DND-41 (cell line): ENCODE data around the gene TDRD6.
"Not testable (repeated sequence)": the region's sequence is repeated elsewhere in the genome, so short reads cannot be mapped to it uniquely, and the experiment has no call there.

Experiments
- ATAC-seq: fragments of 200-7000 bp; cut with Tn5 transposase; 3 replicates; pipeline ENCODE4 v1.9.1; 2021; ENCODE audit warnings: low read depth; ENCODE audit not compliant: insufficient read depth
- DNase-seq: peaks from one replicate; pipeline ENCODE4 v3.0.0-alpha.2; 2020
- H2AFZ ChIP-seq: 2 replicates; pipeline ENCODE4 v1.6.0; 2012; ENCODE audit warnings: low read depth, low read length
- H3K27ac ChIP-seq: 2 replicates; pipeline ENCODE4 v1.5.1; 2012; ENCODE audit warnings: low read length, inconsistent platforms
- H3K27me3 ChIP-seq: fragments of 200-600 bp; sonication (generic); 2 replicates; pipeline ENCODE4 v1.6.0; 2012; ENCODE audit warnings: low read length, mild to moderate bottlenecking, inconsistent platforms; ENCODE audit not compliant: insufficient read depth, poor library complexity
- H3K36me3 ChIP-seq: 2 replicates; pipeline ENCODE4 v1.5.1; 2012; ENCODE audit warnings: low read length, inconsistent platforms; ENCODE audit not compliant: insufficient read depth
- H3K4me1 ChIP-seq: 2 replicates; pipeline ENCODE4 v1.5.1; 2012; ENCODE audit warnings: mild to moderate bottlenecking, low read length; ENCODE audit not compliant: insufficient read depth
- H3K4me2 ChIP-seq: 2 replicates; pipeline ENCODE4 v1.6.0; 2012; ENCODE audit warnings: mild to moderate bottlenecking, moderate library complexity, low read length, inconsistent platforms; ENCODE audit not compliant: insufficient read depth
- H3K4me3 ChIP-seq, 2 experiments: fragments of 200-600 bp in 1 of 2; shearing (Covaris generic) in 1 of 2; 2 replicates each; pipeline ENCODE4 v1.5.1; 2012 to 2016; ENCODE audit warnings: inconsistent platforms in 2 of 2, low read length in 2 of 2, mild to moderate bottlenecking in 2 of 2, low read depth in 1 of 2, moderate library complexity in 1 of 2
- H3K79me2 ChIP-seq: 2 replicates; pipeline ENCODE4 v1.6.0; 2012; ENCODE audit warnings: low read length, inconsistent platforms; ENCODE audit not compliant: insufficient read depth
- H3K9ac ChIP-seq: 2 replicates; pipeline ENCODE4 v1.6.0; 2012; ENCODE audit warnings: low read depth, mild to moderate bottlenecking, inconsistent platforms, low read length, moderate library complexity
- H3K9me3 ChIP-seq: 2 replicates; pipeline ENCODE4 v1.5.1; 2012; ENCODE audit warnings: low read length, moderate library complexity, mild to moderate bottlenecking, inconsistent platforms; ENCODE audit not compliant: insufficient read depth, severe bottlenecking
- H4K20me1 ChIP-seq: 2 replicates; pipeline ENCODE4 v1.6.0; 2012; ENCODE audit warnings: low read length; ENCODE audit not compliant: insufficient read depth
- CTCF ChIP-seq: IDR thresholded peaks from 2 replicates; pipeline ENCODE4 v1.5.1; 2012; ENCODE audit warnings: borderline replicate concordance, low read length, moderate library complexity, mild to moderate bottlenecking; ENCODE audit not compliant: poor library complexity, severe bottlenecking; ENCODE audit errors: extremely low read depth
- EZH2 ChIP-seq: IDR thresholded peaks from 3 replicates; pipeline ENCODE4 v1.6.1; 2012; ENCODE audit warnings: borderline replicate concordance, low read depth, mild to moderate bottlenecking, moderate library complexity, low read length, inconsistent platforms; ENCODE audit not compliant: severe bottlenecking

TDRD6 gene

DNA sequence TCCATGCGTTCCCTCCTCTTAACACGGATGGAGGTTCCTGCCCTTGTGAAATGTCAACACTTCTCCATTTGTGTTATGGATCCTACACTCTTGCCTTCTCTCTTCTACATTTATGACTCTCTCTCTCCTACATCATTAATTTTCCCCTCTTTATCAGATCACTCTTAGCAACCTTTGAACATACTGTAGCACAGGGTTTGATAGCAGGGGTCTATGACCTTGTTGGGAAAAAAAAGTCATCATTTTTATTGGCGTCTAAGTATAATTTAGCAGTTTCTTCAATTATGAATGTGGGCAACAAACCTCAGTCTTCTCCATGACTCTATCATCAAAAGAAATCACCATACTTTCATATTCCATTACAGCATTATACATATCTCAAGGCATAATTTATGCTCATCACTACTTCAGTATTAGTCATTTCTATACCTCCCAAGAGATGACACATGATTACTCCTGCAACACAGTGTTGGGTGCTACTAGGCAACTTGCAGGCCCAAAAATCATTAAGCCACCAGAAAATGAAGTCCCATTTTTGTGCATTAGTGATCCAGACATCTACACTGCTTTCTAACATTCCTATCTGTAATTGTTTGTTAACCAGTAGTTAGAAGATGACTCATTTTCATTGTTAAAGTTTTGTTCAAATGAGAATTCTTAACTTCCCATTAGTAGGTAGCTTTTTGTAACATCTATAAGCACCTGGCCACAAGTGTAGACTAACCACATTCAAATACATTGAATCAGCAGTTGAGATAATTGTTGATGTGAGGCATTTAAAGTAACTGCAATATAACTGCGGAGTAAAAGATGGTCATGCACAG is 44.5 kb upstream of the TDRD6 start:
- Histone ChIP-seq H3K4me3 (no peak overlapping the region), H3K36me3 (no peaks in the 10 kb centered on the region), H3K79me2 (no peaks in the 10 kb centered on the region), H3K27ac (no peak overlapping the region), H3K4me2 (no peak overlapping the region), H3K9me3 (no peaks in the 10 kb centered on the region), H3K9ac (no peak overlapping the region), H4K20me1 (no peaks in the 10 kb centered on the region), H2AFZ (no peak overlapping the region), H3K27me3 (no peaks in the 10 kb centered on the region), H3K4me1 (no peaks in the 10 kb centered on the region)
- no peak for DNase-seq
- no peak for ATAC-seq
- TF ChIP-seq CTCF (no peak), EZH2 (no peak)

DNA sequence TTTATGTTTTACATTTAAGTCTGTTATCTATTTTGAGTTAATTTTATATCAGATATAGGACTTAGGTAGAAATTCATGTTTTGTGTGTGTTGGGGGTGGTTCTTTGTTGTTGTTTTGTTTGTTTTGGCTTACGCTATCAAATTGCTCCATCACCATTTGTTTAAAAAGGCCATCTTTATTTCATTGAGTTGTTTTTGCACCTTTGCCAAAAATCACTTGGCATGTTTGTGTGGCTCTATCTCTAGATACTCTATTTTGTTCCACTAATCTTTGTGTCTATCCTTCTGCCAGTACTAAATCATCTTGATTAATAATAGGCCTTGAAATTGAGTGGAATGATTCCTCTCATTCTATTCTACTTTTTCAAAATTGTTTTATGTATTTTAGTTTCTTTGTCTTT is 42.4 kb upstream of the TDRD6 start:
- H3K4me3 ChIP-seq, result no peak overlapping the region
- H3K27ac ChIP-seq, result no peak overlapping the region
- no peaks in the 10 kb centered on the region for H3K79me2 ChIP-seq
- H3K4me2 ChIP-seq, result no peak overlapping the region
- no peaks in the 10 kb centered on the region for H3K4me1 ChIP-seq
- H4K20me1 ChIP-seq, result no peaks in the 10 kb centered on the region
- DNase-seq, result no peak
- no peaks in the 10 kb centered on the region for H3K27me3 ChIP-seq
- ATAC-seq, result no peak
- H3K9me3 ChIP-seq, result no peaks in the 10 kb centered on the region
- no peaks in the 10 kb centered on the region for H3K36me3 ChIP-seq
- H3K9ac ChIP-seq, result no peak overlapping the region
- TF ChIP-seq EZH2 (no peak), CTCF (no peak)
- H2AFZ ChIP-seq, result no peak overlapping the region

- H3K36me3 ChIP-seq, result not testable (repeated sequence)
Measured at GRCh38 chr6:46648108-46648507, 39.6 kb upstream of the TDRD6 start.

GRCh38 chr6:46648869-46649492 is 38.7 kb upstream of the TDRD6 start:
- H3K79me2 ChIP-seq, result no peaks in the 10 kb centered on the region
- DNase-seq, result no peak
- TF ChIP-seq CTCF, result no peak
- TF ChIP-seq EZH2, result no peak

More at GRCh38 chr6:46648108-46648507, 39.6 kb upstream of the TDRD6 start:
- not testable (repeated sequence) for H3K4me1 ChIP-seq, H3K4me2 ChIP-seq, H3K9me3 ChIP-seq, H3K79me2 ChIP-seq, H3K27ac ChIP-seq, H2AFZ ChIP-seq, ATAC-seq, H4K20me1 ChIP-seq, H3K27me3 ChIP-seq, H3K4me3 ChIP-seq, H3K9ac ChIP-seq, DNase-seq

More at GRCh38 chr6:46648869-46649492, 38.7 kb upstream of the TDRD6 start:
- Histone ChIP-seq H3K27me3 (no peaks in the 10 kb centered on the region), H3K9me3 (no peaks in the 10 kb centered on the region), H4K20me1 (no peaks in the 10 kb centered on the region), H3K4me1 (no peaks in the 10 kb centered on the region), H3K9ac (no peak overlapping the region), H2AFZ (no peak overlapping the region), H3K36me3 (no peaks in the 10 kb centered on the region), H3K4me2 (no peak overlapping the region), H3K27ac (no peak overlapping the region), H3K4me3 (no peak overlapping the region)
- ATAC-seq, result no peak
